Measurements from ENCODE around the gene RBMS1. TPM values are rescaled to one million over a fixed set of nuclear protein-coding genes. Genes with fewer than 3 reads are reported as not detected.

RBMS1 gene
- total and polyA plus RNA-seq, 2 experiments from 2014 or later, result 55.5 to 94.8 TPM

DNA sequence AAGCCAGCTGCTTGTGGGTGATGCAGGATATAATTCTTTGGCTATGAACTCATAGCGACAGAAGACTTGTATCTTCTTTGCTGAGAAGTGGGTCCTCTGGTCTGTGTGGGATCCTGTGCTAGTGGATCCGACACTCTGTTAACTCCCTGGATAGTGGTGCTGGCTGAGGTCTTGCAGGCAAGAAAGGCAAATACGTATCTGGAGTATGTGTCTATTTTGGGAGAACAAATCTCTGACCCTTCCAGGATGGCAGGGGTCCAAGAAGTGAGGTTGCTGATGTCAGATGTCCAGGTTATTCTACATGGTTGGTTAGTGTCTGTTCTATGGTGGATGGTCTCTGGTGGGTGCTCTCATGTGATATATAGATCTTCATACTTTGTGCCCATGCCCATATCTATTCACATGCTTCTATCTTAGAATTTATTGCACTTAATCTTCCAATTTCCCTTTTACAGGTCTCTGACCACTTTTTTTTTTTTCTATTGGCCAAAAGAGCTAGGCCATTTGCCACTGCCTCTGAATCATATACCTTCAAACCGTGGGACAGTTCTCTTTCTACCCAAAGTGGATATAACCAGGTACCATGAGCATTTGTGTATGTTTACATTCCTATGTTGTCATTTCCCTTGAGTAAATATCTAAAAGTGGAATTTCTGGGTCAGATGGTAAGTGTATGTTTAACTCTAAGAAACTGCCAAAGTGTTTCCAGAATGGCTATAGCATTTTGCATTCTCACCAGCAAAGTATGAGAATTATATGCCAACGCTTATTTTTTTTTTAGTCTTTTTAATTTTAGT lies 45.1 kb upstream of the RBMS1 start (continued):
- TF ChIP-seq ZNF462 (CRISPR knock-in tag; IDR thresholded peaks at IDR 0.05) (no peak), STAT1 (IDR thresholded peaks at IDR 0.05; ENCODE audit: unreplicated experiment) (no peak), EZH2 (IDR thresholded peaks at IDR 0.05; ENCODE audit: low read depth, unreplicated experiment) (no peak)
- TF ChIP-seq, protein P1, sequence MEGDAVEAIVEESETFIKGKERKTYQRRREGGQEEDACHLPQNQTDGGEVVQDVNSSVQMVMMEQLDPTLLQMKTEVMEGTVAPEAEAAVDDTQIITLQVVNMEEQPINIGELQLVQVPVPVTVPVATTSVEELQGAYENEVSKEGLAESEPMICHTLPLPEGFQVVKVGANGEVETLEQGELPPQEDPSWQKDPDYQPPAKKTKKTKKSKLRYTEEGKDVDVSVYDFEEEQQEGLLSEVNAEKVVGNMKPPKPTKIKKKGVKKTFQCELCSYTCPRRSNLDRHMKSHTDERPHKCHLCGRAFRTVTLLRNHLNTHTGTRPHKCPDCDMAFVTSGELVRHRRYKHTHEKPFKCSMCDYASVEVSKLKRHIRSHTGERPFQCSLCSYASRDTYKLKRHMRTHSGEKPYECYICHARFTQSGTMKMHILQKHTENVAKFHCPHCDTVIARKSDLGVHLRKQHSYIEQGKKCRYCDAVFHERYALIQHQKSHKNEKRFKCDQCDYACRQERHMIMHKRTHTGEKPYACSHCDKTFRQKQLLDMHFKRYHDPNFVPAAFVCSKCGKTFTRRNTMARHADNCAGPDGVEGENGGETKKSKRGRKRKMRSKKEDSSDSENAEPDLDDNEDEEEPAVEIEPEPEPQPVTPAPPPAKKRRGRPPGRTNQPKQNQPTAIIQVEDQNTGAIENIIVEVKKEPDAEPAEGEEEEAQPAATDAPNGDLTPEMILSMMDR (conservative IDR thresholded peaks at IDR 0.05; ENCODE audit: low read depth in 2 of 2), result no peak

DNA sequence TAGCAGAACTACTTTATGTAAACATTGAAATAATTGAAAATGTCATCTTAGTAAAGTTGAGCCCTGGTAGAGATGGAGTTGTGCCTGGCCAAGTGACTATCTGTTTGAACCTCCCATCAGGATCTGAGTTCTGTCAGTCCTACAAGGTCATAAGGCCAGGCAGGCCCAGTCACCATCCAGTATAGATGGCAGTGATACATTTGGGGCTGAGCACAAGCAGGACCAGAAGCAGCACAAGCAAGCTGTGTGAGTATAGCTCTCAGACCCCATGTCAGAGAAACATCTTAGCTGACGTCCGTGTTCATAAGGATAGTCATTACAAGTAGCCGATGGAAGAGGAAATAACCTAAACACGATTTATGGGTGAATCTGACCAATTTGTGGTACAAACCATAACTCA lies 44.5 kb upstream of the RBMS1 start:
- no peak for ATAC-seq
- no peak overlapping the region for H3K4me3 Mint-ChIP-seq

More for the DNA sequence above, 44.5 kb upstream of the RBMS1 start:
- H3K27me3 Mint-ChIP-seq (ENCODE audit: insufficient read depth, low read depth, poor library complexity), result no peaks in the 10 kb centered on the region
- no peak overlapping the region for H3K27ac Mint-ChIP-seq
- DNase-seq (ENCODE audit: low spot score), result no peak
- H3K9me2 ChIP-seq (ENCODE audit: insufficient read depth), result no peaks in the 10 kb centered on the region
- no peak overlapping the region for H3K27ac ChIP-seq (ENCODE audit: low read depth)
- no peak overlapping the region for H2AFZ ChIP-seq
- peaks cover 4% of the 10 kb centered on the region; the same call in 1 of the 3 replicates for H3K4me1 Mint-ChIP-seq
- no peaks in the 10 kb centered on the region for H3F3A ChIP-seq (replicated peaks; ENCODE audit: low read depth)
- no peaks in the 10 kb centered on the region for H3K36me3 Mint-ChIP-seq (ENCODE audit: low read depth)
- no peaks in the 10 kb centered on the region for H3K36me3 ChIP-seq (ENCODE audit: insufficient read depth)
- no peaks in the 10 kb centered on the region for H3K4me1 ChIP-seq (ENCODE audit: insufficient read depth)
- no peaks in the 10 kb centered on the region for H4K20me1 ChIP-seq (replicated peaks; ENCODE audit: insufficient read depth)
- no peaks in the 10 kb centered on the region for H3K27me3 ChIP-seq (ENCODE audit: insufficient read depth)
- no peaks in the 10 kb centered on the region for H3K9me3 Mint-ChIP-seq
- H3K79me2 ChIP-seq (replicated peaks; ENCODE audit: insufficient read depth), result no peaks in the 10 kb centered on the region
- TF ChIP-seq POLR2AphosphoS5 (IDR thresholded peaks at IDR 0.05; ENCODE audit: low read depth) (no peak), ZNF331 (CRISPR knock-in tag; IDR thresholded peaks at IDR 0.05; ENCODE audit: low read depth) (no peak), CREB1 (CRISPR knock-in tag; IDR thresholded peaks at IDR 0.05; ENCODE audit: low read depth) (no peak), ZNF114 (CRISPR knock-in tag; IDR thresholded peaks at IDR 0.05) (no peak), NANOG (IDR thresholded peaks at IDR 0.05; ENCODE audit: borderline replicate concordance) (no peak), STAT1 (IDR thresholded peaks at IDR 0.05; ENCODE audit: unreplicated experiment) (no peak)
- TF ChIP-seq, protein P2, sequence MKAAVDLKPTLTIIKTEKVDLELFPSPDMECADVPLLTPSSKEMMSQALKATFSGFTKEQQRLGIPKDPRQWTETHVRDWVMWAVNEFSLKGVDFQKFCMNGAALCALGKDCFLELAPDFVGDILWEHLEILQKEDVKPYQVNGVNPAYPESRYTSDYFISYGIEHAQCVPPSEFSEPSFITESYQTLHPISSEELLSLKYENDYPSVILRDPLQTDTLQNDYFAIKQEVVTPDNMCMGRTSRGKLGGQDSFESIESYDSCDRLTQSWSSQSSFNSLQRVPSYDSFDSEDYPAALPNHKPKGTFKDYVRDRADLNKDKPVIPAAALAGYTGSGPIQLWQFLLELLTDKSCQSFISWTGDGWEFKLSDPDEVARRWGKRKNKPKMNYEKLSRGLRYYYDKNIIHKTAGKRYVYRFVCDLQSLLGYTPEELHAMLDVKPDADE (IDR thresholded peaks at IDR 0.05), result no peak
- no peak overlapping the region for H3K4me2 ChIP-seq
- no peak overlapping the region for H3K4me3 ChIP-seq

All from GM23338 (cell line).